GM20000 (cell line): ENCODE data around the gene POLR3K.

ENCODE experiments used
- DNase-seq: peaks from one replicate; pipeline ENCODE4 v3.0.0; 2012; ENCODE audit warnings: low spot score
- TF ChIP-seq, protein P1 (sequence below): IDR thresholded peaks from 2 replicates; pipeline ENCODE4 v1.5.1; 2012; ENCODE audit warnings: mild to moderate bottlenecking, control low read depth; ENCODE audit errors: extremely low read depth, missing control alignments

Gene POLR3K

DNA sequence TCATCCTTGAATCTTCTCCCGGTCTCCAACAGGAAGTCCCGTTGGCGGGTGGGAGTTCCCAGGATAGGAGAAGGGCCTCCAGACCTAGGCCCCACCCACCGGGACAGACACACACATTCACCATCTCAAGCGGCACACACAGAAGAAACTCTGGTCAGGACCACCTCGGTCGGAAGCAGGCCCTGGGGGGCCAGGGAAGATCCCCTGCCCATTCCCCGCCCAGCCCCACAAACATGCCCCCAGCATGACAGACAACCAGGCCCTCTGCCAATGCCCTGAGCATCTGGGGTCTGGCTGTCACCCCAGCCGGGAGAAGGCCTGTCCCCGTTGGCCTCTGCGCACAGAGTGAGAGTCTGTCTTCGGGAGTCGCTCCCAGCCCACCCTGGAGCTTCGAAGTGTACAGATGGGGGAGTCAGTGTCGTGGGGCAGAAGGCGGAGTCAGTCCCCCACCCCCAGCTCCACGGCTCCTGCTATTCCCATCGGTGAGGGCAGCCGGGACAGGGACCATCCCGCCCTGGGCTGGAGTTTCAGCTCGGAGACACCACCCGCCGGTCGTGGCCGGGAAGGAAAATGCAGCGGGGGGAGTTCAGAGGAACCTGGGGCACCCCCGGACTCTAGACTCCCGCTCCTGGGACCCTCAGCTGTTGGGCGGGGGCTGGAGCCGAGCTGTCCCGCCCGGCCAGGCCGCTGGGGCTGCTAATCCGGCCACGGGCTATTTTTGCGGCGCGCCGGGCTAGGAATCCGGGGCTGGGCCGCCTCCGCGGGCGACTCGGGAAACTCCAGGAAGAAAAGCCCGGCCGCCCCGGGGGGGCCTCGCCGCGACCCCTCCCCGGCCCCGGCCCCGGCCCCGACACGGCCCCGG lies 18.4 kb upstream of the POLR3K start:
- no peak for DNase-seq
- TF ChIP-seq, protein P1, sequence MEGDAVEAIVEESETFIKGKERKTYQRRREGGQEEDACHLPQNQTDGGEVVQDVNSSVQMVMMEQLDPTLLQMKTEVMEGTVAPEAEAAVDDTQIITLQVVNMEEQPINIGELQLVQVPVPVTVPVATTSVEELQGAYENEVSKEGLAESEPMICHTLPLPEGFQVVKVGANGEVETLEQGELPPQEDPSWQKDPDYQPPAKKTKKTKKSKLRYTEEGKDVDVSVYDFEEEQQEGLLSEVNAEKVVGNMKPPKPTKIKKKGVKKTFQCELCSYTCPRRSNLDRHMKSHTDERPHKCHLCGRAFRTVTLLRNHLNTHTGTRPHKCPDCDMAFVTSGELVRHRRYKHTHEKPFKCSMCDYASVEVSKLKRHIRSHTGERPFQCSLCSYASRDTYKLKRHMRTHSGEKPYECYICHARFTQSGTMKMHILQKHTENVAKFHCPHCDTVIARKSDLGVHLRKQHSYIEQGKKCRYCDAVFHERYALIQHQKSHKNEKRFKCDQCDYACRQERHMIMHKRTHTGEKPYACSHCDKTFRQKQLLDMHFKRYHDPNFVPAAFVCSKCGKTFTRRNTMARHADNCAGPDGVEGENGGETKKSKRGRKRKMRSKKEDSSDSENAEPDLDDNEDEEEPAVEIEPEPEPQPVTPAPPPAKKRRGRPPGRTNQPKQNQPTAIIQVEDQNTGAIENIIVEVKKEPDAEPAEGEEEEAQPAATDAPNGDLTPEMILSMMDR = no peak

DNA sequence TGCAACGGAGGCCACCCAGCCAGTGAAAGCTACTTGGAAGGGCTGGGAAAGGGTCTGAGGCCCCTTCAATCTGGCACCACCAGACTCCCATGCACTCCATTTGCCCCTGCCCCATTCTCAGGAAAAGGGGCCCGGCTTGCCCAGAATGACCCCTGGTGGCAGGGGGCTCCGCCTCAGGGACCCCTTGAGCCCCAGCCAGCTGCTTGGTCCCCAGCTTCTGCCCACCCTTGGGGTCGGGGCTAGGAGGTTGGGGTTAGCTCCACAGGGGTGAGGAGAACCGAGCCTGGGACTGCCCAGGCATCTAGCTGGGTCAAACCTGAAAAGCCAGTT lies 17.8 kb upstream of the POLR3K start:
- no peak for DNase-seq
- TF ChIP-seq, protein P1 = no peak

DNA sequence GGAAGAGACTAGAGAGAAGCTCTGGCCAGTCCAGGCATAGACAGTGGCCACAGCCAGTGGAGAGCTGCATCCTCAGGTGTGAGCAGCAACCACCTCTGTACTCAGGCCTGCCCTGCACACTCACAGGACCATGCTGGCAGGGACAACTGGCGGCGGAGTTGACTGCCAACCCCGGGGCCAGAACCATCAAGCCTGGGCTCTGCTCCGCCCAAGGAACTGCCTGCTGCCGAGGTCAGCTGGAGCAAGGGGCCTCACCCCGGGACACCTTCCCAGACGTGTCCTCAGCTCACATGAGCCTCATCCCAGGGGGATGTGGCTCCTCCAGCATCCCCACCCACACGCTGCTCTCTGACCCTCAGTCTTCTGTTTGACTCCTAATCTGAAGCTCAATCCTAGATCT lies 15.8 kb upstream of the POLR3K start:
- TF ChIP-seq, protein P1 = no peak
- no peak for DNase-seq

DNA sequence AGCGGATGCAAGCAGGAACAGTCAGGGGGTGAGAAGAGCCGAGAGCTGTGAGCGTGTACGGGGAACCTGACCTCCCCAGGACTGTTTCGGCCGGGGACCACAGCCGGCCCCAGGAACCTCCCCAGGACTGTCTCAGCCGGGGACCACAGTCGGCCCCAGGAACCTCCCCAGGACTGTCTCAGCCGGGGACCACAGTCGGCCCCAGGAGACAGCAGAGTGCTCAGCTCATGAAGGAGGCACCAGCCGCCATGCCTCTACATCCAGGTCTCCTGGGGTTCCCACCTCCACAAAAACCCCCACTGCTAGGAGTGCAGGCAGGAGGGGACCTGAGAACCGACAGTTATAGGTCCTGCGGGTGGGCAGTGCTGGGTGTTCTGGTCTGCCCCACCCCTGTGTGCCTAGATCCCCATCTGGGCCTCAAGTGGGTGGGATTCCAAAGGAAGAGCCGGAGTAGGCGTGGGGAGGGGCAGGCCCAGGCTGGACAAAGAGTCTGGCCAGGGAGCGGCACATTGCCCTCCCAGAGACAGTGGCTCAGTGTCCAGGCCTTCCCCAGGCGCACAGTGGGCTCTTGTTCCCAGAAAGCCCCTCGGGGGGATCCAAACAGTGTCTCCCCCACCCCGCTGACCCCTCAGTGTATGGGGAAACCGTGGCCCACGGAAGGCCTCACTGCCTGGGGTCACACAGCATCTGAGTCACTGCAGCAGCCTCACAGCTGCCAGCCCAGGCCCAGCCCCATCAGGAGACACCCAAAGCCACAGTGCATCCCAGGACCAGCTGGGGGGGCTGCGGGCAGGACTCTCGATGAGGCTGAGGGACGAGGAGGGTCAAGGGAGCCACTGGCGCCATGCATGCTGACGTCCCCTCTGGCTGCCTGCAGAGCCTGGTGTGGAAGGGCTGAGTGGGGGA lies 14.7 kb upstream of the POLR3K start:
- TF ChIP-seq, protein P1 = no peak
- DNase-seq = no peak

DNA sequence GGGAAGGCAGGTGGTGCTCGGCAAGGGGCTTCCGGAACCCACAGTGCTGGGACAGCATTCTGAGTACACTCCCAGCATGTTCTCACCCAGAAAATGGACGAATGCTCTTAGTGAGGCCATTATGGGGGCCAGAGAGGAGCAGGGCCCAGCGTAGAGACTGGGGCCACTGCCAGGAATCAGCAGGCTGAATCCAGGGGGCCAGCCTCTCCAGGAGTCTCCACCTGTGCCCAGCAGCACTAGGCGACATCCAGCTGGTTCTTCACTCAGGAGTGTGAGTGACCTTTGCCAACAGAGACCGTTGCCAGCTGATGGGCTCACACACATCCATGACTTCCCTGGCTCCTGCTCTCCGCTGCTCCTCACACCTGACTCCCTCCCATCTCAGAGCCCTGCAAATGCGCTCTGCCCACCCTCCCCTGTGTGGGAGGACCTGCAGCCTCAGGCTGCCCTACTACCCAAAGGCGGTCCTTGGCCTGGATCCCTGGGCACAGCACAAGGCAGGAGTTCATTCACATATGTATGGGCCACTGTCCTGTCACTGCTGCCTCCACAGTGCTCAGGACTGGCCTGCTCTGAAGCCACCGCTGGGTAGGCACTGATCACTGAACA lies 13.9 kb upstream of the POLR3K start:
- no peak for DNase-seq
- TF ChIP-seq, protein P1 = no peak

DNA sequence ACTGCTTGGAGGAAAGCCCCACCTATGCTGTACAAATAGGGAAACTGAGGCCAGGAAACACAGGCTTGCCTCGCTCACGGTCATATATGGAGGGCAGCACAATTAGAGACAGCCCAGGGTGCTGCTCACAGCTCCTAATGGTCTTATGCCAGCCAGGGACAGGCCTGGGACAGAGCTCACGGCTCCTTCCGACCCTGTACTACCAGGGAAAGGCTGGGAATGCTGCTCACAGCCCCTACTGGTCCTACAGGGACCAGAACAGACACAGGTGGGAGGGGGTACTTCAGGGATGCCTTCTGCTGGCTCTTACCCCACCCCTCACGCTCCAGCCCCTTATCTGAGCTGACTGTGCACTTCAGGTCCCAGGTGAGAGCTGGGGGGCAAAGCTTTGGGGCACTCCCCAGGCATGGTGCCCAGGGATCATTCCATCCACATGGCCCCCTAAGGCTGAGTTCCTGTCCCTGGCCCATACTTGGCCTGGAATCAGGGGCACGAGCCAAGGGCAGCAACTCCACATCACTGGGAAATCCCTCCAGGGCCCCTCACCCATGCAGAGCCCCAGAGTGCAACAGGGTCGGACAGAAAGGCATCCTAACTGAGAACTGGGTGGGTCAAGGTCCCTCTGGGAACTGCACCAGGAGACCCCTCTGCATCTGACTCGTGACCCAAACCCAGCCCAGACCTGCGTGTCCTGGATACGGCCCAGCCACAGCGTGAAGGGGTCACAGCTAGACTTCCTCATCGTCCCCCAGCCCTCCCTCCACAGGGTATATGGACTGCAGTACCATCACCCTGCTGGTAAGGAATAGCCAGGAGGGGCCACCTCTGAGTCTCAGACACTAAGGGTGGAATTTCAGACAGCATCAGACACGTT lies 13.1 kb upstream of the POLR3K start:
- TF ChIP-seq, protein P1 = no peak
- DNase-seq = no peak
